Measurements from ENCODE around the gene GDPD5. TPM values are rescaled to one million over a fixed set of nuclear protein-coding genes. Genes with fewer than 3 reads are reported as not detected.

GDPD5 gene, protein sequence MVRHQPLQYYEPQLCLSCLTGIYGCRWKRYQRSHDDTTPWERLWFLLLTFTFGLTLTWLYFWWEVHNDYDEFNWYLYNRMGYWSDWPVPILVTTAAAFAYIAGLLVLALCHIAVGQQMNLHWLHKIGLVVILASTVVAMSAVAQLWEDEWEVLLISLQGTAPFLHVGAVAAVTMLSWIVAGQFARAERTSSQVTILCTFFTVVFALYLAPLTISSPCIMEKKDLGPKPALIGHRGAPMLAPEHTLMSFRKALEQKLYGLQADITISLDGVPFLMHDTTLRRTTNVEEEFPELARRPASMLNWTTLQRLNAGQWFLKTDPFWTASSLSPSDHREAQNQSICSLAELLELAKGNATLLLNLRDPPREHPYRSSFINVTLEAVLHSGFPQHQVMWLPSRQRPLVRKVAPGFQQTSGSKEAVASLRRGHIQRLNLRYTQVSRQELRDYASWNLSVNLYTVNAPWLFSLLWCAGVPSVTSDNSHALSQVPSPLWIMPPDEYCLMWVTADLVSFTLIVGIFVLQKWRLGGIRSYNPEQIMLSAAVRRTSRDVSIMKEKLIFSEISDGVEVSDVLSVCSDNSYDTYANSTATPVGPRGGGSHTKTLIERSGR
- total RNA-seq: 1 to 10 TPM; 3.0 to 7.7 (median 4.6) TPM
- long read RNA-seq, donor 1, transcript GDPD5-201 (17 exons, 3,523 nt): major isoform, 5 of 17 reads
- long read RNA-seq, donor 1, partial matches to known transcripts: 5 of 17 reads
- long read RNA-seq, donor 1, other reads (novel, unspliced or antisense): 7 of 17 reads
- long read RNA-seq, donor 2: 0 reads

DNA sequence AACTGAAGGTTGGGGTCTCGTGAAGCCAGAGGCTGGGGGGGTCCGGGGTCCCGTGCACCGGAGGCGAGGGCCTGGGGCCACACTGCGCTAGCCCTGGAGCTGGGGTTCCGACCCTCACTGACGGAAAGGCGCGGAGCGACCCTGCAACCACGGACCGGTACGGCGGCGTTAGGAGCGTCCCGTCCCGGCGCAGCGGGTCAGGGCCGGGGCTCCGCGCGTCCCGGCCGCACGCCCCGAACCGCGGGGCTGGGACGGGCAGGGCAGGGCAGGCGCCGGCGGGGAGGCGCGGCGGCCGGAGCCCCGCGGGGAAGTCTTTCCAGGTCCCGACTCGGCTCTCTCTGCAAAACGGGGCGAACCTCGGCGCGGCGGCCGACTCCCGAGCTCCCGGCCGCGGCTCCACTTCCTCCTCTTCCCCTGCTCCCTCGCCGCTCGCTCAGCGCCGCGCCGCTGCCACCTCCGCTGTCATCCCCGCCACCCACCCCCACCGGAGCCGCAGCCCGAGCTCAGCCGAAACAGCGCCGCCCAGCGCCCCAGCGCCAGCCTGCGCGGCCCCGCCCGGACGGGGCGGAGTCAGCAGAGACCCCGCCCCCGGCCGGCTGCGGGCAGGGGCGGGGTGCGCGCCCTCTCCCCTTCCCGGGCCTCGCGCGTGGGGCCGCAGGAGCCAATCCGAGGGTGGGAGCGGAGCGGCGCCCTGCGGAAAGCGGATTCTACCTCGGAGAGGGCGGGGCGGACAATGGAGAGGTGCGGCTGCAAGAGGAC is at the start of gene GDPD5:
Gene GDPD5, minus strand, starts transcription at position 509 of the 759 bp plus-strand sequence. CDS start 48,206 bp downstream, outside the sequence.
- Histone ChIP-seq H3K4me3 (peak within 1 kb of the TSS; percentile 19), H3K4me1 (ENCODE audit: low read depth) (peaks cover 8% of the 10 kb centered on the region), H3K9me3 (no peaks in the 10 kb centered on the region), H3K36me3 (ENCODE audit: low read depth) (no peaks in the 10 kb centered on the region)
- intact Hi-C loops (cut with DNase I, micrococcal nuclease): no loop called here
- TF ChIP-seq, protein P1, sequence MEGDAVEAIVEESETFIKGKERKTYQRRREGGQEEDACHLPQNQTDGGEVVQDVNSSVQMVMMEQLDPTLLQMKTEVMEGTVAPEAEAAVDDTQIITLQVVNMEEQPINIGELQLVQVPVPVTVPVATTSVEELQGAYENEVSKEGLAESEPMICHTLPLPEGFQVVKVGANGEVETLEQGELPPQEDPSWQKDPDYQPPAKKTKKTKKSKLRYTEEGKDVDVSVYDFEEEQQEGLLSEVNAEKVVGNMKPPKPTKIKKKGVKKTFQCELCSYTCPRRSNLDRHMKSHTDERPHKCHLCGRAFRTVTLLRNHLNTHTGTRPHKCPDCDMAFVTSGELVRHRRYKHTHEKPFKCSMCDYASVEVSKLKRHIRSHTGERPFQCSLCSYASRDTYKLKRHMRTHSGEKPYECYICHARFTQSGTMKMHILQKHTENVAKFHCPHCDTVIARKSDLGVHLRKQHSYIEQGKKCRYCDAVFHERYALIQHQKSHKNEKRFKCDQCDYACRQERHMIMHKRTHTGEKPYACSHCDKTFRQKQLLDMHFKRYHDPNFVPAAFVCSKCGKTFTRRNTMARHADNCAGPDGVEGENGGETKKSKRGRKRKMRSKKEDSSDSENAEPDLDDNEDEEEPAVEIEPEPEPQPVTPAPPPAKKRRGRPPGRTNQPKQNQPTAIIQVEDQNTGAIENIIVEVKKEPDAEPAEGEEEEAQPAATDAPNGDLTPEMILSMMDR (IDR thresholded peaks at IDR 0.05): peak; percentile 52
- peak; percentile 97 for ATAC-seq
- peak; percentile 80 to 90 (median 89) for DNase-seq

DNA sequence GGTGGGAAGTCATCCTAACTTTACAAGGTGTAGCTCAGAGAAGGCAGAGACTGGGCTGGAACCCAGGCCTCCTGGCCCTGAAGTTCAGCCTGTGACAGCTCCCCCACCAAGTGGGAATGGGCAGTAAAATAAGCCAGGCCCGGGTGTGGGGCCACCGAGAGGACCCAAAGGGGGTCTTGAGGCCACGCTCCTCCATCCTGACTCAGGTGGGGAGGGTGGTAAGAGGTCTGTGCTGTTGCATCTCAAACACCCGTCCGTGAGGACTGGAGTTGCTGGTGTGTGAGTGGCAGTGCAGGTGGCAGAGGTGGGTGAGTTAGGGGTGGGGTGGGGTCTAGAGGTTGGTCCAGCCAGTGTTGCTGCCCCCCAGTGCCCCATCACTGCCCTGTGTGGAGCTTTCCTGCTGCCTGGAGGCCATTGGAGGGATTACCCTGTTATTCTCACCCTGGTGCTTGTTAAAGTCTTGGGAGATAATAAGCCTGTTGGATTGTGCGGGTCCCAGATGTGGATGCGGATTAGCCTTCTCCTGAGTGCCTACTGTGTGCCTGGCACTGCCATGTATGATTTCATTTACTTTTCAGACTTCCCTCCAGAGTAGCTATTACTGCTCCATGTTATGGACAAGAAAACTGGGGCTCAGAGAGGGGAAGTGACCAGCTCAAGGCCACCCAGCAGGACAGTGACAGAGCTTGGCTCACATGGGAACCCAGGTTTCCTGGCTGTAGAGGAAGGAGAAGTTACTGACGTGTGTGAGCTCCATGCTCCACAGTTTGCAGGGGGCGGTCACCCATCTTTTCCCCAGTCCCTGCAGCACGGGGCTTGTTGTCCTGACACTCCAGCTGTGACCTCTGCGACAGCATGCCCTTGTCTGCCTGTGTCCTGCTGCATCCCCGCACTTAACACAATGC is 49.2 kb upstream of the GDPD5 start:
- Histone ChIP-seq H3K9me3 (no peaks in the 10 kb centered on the region), H3K4me1 (ENCODE audit: low read depth) (peaks cover 6% of the 10 kb centered on the region), H3K36me3 (ENCODE audit: low read depth) (peaks cover 4% of the 10 kb centered on the region), H3K4me3 (no peak overlapping the region)
- ATAC-seq (no peak), DNase-seq (no peak)
- intact Hi-C loops (cut with DNase I, micrococcal nuclease): no loop called here
- TF ChIP-seq, protein P1 (IDR thresholded peaks at IDR 0.05): no peak

DNA sequence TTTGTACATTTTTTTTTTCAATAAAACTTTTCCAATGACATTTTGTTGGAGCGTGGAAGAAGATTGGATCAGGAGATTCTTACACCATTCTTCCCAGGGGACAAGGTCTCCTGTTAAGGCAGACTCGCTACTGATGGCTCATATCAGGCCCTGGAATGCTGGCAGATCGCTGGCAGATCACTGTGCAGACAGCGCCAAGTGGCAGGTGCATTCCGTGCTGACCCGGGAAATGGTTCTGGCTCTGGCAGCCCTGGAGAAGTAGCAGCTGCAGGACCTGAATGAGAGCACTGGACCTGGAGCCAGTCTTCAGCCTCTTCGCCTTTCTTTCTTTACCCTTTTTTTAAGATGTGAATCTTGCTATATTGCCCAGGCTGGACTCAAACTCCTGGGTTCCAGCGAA is 47.0 kb upstream of the GDPD5 start:
- ATAC-seq: no peak
- intact Hi-C loops (cut with DNase I, micrococcal nuclease): no loop called here
- H3K4me1 ChIP-seq (ENCODE audit: low read depth): peaks cover 8% of the 10 kb centered on the region
- TF ChIP-seq, protein P1 (IDR thresholded peaks at IDR 0.05): no peak
- no peaks in the 10 kb centered on the region for H3K9me3 ChIP-seq
- H3K4me3 ChIP-seq: no peak overlapping the region
- peaks cover 10% of the 10 kb centered on the region for H3K36me3 ChIP-seq (ENCODE audit: low read depth)
- DNase-seq: no peak

DNA sequence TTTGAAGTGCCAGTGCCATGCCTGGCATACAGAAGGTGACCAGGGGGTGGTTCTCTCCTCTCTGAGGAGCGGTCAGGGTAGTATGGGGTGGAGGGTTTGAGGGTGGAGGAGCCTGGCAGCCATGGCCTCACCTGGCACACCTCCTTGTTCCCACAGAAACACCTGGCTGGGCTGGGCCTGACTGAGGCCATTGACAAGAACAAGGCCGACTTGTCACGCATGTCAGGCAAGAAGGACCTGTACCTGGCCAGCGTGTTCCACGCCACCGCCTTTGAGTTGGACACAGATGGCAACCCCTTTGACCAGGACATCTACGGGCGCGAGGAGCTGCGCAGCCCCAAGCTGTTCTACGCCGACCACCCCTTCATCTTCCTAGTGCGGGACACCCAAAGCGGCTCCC is 45.9 kb upstream of the GDPD5 start:
- H3K4me3 ChIP-seq: no peak overlapping the region
- H3K4me1 ChIP-seq (ENCODE audit: low read depth): peaks cover 7% of the 10 kb centered on the region
- TF ChIP-seq, protein P1 (IDR thresholded peaks at IDR 0.05): no peak
- no peaks in the 10 kb centered on the region for H3K9me3 ChIP-seq
- H3K36me3 ChIP-seq (ENCODE audit: low read depth): peaks cover 10% of the 10 kb centered on the region
- no peak for ATAC-seq
- intact Hi-C loops (cut with DNase I, micrococcal nuclease): no loop called here
- DNase-seq: no peak
